GM23338 (cell line): ENCODE measurements around the gene FOCAD. TPM values are rescaled to one million over a fixed set of nuclear protein-coding genes. Genes with fewer than 3 reads are reported as not detected.

ENCODE experiments used
- ATAC-seq: fragments of 200-7000 bp; cut with Tn5 transposase; 3 replicates; pipeline ENCODE4 v1.9.1; 2020
- DNase-seq: peaks from one replicate; pipeline ENCODE4 v3.0.0-alpha.2; 2015; ENCODE audit warnings: low spot score
- H2AFZ ChIP-seq: fragments of 200-600 bp; sonication (generic); 2 replicates; pipeline ENCODE4 v1.8.0; 2016; ENCODE audit warnings: antibody characterized with exemption, mild to moderate bottlenecking, moderate library complexity
- H3F3A ChIP-seq: fragments of 200-600 bp; sonication (generic); replicated peaks from 2 replicates; pipeline ENCODE4 v1.8.0; 2017; ENCODE audit warnings: antibody characterized with exemption, mixed run types, low read depth
- H3K27ac ChIP-seq: fragments of 200-600 bp; sonication (generic); 2 replicates; pipeline ENCODE4 v1.6.1; 2016; ENCODE audit warnings: low read depth
- H3K27me3 ChIP-seq: fragments of 200-600 bp; sonication (generic); 2 replicates; pipeline ENCODE4 v1.8.0; 2016; ENCODE audit warnings: mild to moderate bottlenecking, mixed run types, moderate library complexity; ENCODE audit not compliant: insufficient read depth
- H3K36me3 ChIP-seq: fragments of 200-600 bp; sonication (generic); 2 replicates; pipeline ENCODE4 v1.8.0; 2016; ENCODE audit warnings: mild to moderate bottlenecking; ENCODE audit not compliant: insufficient read depth
- H3K4me1 ChIP-seq: fragments of 200-600 bp; sonication (generic); 2 replicates; pipeline ENCODE4 v1.8.0; 2016; ENCODE audit warnings: mild to moderate bottlenecking, moderate library complexity; ENCODE audit not compliant: insufficient read depth
- H3K4me2 ChIP-seq: fragments of 200-600 bp; sonication (generic); 2 replicates; pipeline ENCODE4 v1.7.1; 2017; ENCODE audit warnings: mixed run types
- H3K4me3 ChIP-seq: fragments of 200-600 bp; sonication (generic); 2 replicates; pipeline ENCODE4 v1.6.1; 2016; ENCODE audit warnings: mixed run types
- H3K79me2 ChIP-seq: fragments of 200-600 bp; sonication (generic); replicated peaks from 2 replicates; pipeline ENCODE4 v1.8.0; 2017; ENCODE audit warnings: mild to moderate bottlenecking; ENCODE audit not compliant: insufficient read depth
- H3K9me2 ChIP-seq: fragments of 200-600 bp; sonication (generic); 2 replicates; pipeline ENCODE4 v1.8.0; 2017; ENCODE audit not compliant: insufficient read depth
- H4K20me1 ChIP-seq: fragments of 200-600 bp; sonication (generic); replicated peaks from 2 replicates; pipeline ENCODE4 v1.8.0; 2017; ENCODE audit warnings: mild to moderate bottlenecking; ENCODE audit not compliant: insufficient read depth
- H3K27ac Mint-ChIP-seq: 2 replicates; pipeline ENCODE4 v1.8.0; 2020; ENCODE audit warnings: inconsistent platforms, mild to moderate bottlenecking, moderate library complexity, mixed read lengths
- H3K27me3 Mint-ChIP-seq: 3 replicates; pipeline ENCODE4 v1.8.0; 2022; ENCODE audit warnings: low read depth, mild to moderate bottlenecking, moderate library complexity, mixed read lengths, inconsistent platforms; ENCODE audit not compliant: insufficient read depth, poor library complexity
- H3K36me3 Mint-ChIP-seq: 3 replicates; pipeline ENCODE4 v1.8.0; 2021; ENCODE audit warnings: low read depth, mild to moderate bottlenecking, inconsistent platforms, moderate library complexity, mixed read lengths
- H3K4me1 Mint-ChIP-seq: 3 replicates; pipeline ENCODE4 v1.8.0; 2020; ENCODE audit warnings: mild to moderate bottlenecking, inconsistent platforms, mixed read lengths
- H3K4me3 Mint-ChIP-seq: 3 replicates; pipeline ENCODE4 v1.8.0; 2021; ENCODE audit warnings: moderate library complexity, mild to moderate bottlenecking, inconsistent platforms, mixed read lengths
- H3K9me3 Mint-ChIP-seq: 3 replicates; pipeline ENCODE4 v1.8.0; 2020; ENCODE audit warnings: moderate library complexity, mild to moderate bottlenecking, inconsistent platforms, mixed read lengths
- CREB1 ChIP-seq: fragments of 250-450 bp; sonication (Bioruptor Pico); IDR thresholded peaks from 2 replicates; pipeline ENCODE4 v1.5.0; 2020; ENCODE audit warnings: low read depth, mild to moderate bottlenecking, moderate library complexity
- CTCF ChIP-seq, 2 experiments: fragments of 200-600 bp in 1 of 2; sonication (generic) in 1 of 2; conservative IDR thresholded peaks; 2 replicates each; pipeline versions ENCODE4 v1.5.1 to v1.6.1; 2016 to 2017; ENCODE audit warnings: antibody characterized with exemption in 2 of 2, low read depth in 2 of 2, mild to moderate bottlenecking in 2 of 2, moderate library complexity in 1 of 2
- EZH2 ChIP-seq: fragments of 200-600 bp; sonication (generic); IDR thresholded peaks from one replicate; pipeline ENCODE4 v1.8.0; 2017; ENCODE audit warnings: antibody characterized with exemption, mild to moderate bottlenecking, low read depth; ENCODE audit not compliant: unreplicated experiment
- EZH2phosphoT487 ChIP-seq: fragments of 200-600 bp; sonication (generic); IDR thresholded peaks from one replicate; pipeline ENCODE4 v1.8.1; 2018; ENCODE audit warnings: antibody characterized with exemption; ENCODE audit not compliant: unreplicated experiment
- NANOG ChIP-seq: IDR thresholded peaks from 2 replicates; pipeline ENCODE4 v1.6.1; 2016; ENCODE audit warnings: antibody characterized with exemption, borderline replicate concordance
- POLR2AphosphoS5 ChIP-seq: IDR thresholded peaks from 2 replicates; pipeline ENCODE4 v1.6.1; 2016; ENCODE audit warnings: antibody characterized with exemption, low read depth
- ZNF331 ChIP-seq: fragments of 250-450 bp; sonication (Bioruptor Pico); IDR thresholded peaks from 2 replicates; pipeline ENCODE4 v1.5.0; 2020; ENCODE audit warnings: low read depth, mild to moderate bottlenecking, moderate library complexity
- polyA plus RNA-seq: library from polyadenylated mRNA; unstranded; fragments of >200 nt; fragmentation: Nextera tagmentation; extraction: Ambion mirVana; gene quantifications from 2 replicates; pipeline ENCODE4 v1.2.1, GENCODE V29; 2016
- total RNA-seq: library from RNA; depleted of rRNA; stranded (reverse); fragments of >200 nt; shearing (Covaris generic); gene quantifications from 2 replicates; pipeline ENCODE4 v1.2.3, GENCODE V29; 2014
- TF ChIP-seq, protein P1 (sequence below): fragments of 250-450 bp; sonication (Bioruptor Pico); IDR thresholded peaks from 2 replicates; pipeline ENCODE4 v1.5.0; 2020; ENCODE audit warnings: mild to moderate bottlenecking, moderate library complexity

Gene FOCAD
- total and polyA plus RNA-seq, 2 experiments from 2014 or later, result 13.7 to 66.5 TPM

DNA sequence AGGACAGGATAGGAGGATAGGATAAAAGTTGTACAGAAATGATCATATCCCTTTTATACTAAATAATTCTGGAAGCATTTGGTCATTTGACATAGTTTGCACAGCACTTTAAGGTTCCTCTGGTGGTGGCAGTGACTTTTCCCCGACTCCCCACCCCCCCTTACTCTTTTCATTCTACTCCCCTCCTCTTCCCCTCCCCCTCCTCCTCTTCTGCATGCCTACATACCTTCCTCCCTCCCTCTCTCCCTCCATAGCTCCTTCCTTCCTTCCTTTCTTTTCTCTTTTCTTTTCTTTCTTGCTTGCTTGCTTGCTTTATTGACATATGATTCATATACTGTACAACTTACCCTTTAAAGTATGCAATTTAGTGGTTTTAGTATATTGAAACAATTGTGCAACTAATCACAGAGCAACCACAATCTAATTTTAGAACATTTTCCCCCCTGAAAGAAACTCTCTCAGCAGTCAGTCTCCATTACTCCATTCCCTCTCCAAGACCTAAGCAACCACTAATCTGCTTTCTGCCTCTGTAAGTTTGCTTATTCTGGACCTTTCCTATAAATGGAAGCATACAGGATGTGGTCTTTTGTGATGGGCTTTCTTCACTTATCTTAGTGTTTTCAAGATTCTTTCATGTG is 188.4 kb downstream of the FOCAD start:
- TF ChIP-seq NANOG, result 0 out of 2 replicates have a peak, but pooled peaks have one; percentile 19
- TF ChIP-seq CTCF (conservative IDR thresholded peaks at IDR 0.05; ENCODE audit: low read depth in 2 of 2), result no peak
- Histone ChIP-seq H4K20me1 (no peaks in the 10 kb centered on the region), H3K4me3 (peak overlapping the region; percentile 21), H3K9me2 (no peaks in the 10 kb centered on the region), H3K4me1 (peaks cover 18% of the 10 kb centered on the region), H3F3A (no peaks in the 10 kb centered on the region), H3K27ac (peak overlapping the region; percentile 36; the same call in 1 of the 2 replicates), H3K4me2 (peak overlapping the region; percentile 75), H3K27me3 (no peaks in the 10 kb centered on the region), H3K36me3 (no peaks in the 10 kb centered on the region), H3K79me2 (no peaks in the 10 kb centered on the region), H2AFZ (no peak overlapping the region)
- Mint-ChIP-seq H3K4me1 (peaks cover 41% of the 10 kb centered on the region), H3K9me3 (no peaks in the 10 kb centered on the region), H3K27ac (peak overlapping the region; percentile 98), H3K4me3 (peak overlapping the region; percentile 54; the same call in 1 of the 3 replicates), H3K36me3 (no peaks in the 10 kb centered on the region), H3K27me3 (peaks cover 4% of the 10 kb centered on the region)
- peak; percentile 76 for DNase-seq
- ATAC-seq, result peak; percentile 89

GRCh38 chr9:20873240-20873865 is 189.3 kb downstream of the FOCAD start:
- H3K4me1 Mint-ChIP-seq, result peaks cover 36% of the 10 kb centered on the region
- H3K36me3 Mint-ChIP-seq, result no peaks in the 10 kb centered on the region
- H3K27ac Mint-ChIP-seq, result peak overlapping the region; percentile 81
- H3K36me3 ChIP-seq, result no peaks in the 10 kb centered on the region
- H3K27me3 ChIP-seq, result no peaks in the 10 kb centered on the region
- H3K4me2 ChIP-seq, result peak overlapping the region; percentile 75
- DNase-seq (no peak), ATAC-seq (no peak)
- peaks cover 18% of the 10 kb centered on the region for H3K4me1 ChIP-seq
- H3F3A ChIP-seq, result no peaks in the 10 kb centered on the region
- H3K4me3 ChIP-seq, result no peak overlapping the region
- H3K27me3 Mint-ChIP-seq, result peaks cover 4% of the 10 kb centered on the region
- H3K27ac ChIP-seq, result peak overlapping the region; percentile 36
- no peaks in the 10 kb centered on the region for H4K20me1 ChIP-seq
- no peaks in the 10 kb centered on the region for H3K9me3 Mint-ChIP-seq
- no peaks in the 10 kb centered on the region for H3K9me2 ChIP-seq
- no peaks in the 10 kb centered on the region for H3K79me2 ChIP-seq
- H3K4me3 Mint-ChIP-seq, result no peak overlapping the region; the same call in 2 of the 3 replicates
- H2AFZ ChIP-seq, result no peak overlapping the region
- TF ChIP-seq CREB1, result no peak

GRCh38 chr9:20880271-20880670 is 196.2 kb downstream of the FOCAD start:
- Histone ChIP-seq H3K9me2 (no peaks in the 10 kb centered on the region), H3K27me3 (no peaks in the 10 kb centered on the region), H4K20me1 (no peaks in the 10 kb centered on the region), H3K36me3 (no peaks in the 10 kb centered on the region; the same call in 1 of the 2 replicates), H3K4me2 (no peak overlapping the region), H2AFZ (no peak overlapping the region), H3K4me1 (no peaks in the 10 kb centered on the region), H3K27ac (no peak overlapping the region), H3K4me3 (no peak overlapping the region), H3K79me2 (no peaks in the 10 kb centered on the region), H3F3A (no peaks in the 10 kb centered on the region)
- Mint-ChIP-seq H3K9me3 (no peaks in the 10 kb centered on the region), H3K4me1 (peaks cover 2% of the 10 kb centered on the region; the same call in 1 of the 3 replicates), H3K4me3 (no peak overlapping the region), H3K27ac (no peak overlapping the region), H3K27me3 (no peaks in the 10 kb centered on the region), H3K36me3 (no peaks in the 10 kb centered on the region)
- ATAC-seq (no peak), DNase-seq (no peak)
- TF ChIP-seq NANOG (no peak), POLR2AphosphoS5 (no peak), EZH2 (no peak), EZH2phosphoT487 (no peak), ZNF331 (CRISPR knock-in tag) (no peak)
- TF ChIP-seq, protein P1, sequence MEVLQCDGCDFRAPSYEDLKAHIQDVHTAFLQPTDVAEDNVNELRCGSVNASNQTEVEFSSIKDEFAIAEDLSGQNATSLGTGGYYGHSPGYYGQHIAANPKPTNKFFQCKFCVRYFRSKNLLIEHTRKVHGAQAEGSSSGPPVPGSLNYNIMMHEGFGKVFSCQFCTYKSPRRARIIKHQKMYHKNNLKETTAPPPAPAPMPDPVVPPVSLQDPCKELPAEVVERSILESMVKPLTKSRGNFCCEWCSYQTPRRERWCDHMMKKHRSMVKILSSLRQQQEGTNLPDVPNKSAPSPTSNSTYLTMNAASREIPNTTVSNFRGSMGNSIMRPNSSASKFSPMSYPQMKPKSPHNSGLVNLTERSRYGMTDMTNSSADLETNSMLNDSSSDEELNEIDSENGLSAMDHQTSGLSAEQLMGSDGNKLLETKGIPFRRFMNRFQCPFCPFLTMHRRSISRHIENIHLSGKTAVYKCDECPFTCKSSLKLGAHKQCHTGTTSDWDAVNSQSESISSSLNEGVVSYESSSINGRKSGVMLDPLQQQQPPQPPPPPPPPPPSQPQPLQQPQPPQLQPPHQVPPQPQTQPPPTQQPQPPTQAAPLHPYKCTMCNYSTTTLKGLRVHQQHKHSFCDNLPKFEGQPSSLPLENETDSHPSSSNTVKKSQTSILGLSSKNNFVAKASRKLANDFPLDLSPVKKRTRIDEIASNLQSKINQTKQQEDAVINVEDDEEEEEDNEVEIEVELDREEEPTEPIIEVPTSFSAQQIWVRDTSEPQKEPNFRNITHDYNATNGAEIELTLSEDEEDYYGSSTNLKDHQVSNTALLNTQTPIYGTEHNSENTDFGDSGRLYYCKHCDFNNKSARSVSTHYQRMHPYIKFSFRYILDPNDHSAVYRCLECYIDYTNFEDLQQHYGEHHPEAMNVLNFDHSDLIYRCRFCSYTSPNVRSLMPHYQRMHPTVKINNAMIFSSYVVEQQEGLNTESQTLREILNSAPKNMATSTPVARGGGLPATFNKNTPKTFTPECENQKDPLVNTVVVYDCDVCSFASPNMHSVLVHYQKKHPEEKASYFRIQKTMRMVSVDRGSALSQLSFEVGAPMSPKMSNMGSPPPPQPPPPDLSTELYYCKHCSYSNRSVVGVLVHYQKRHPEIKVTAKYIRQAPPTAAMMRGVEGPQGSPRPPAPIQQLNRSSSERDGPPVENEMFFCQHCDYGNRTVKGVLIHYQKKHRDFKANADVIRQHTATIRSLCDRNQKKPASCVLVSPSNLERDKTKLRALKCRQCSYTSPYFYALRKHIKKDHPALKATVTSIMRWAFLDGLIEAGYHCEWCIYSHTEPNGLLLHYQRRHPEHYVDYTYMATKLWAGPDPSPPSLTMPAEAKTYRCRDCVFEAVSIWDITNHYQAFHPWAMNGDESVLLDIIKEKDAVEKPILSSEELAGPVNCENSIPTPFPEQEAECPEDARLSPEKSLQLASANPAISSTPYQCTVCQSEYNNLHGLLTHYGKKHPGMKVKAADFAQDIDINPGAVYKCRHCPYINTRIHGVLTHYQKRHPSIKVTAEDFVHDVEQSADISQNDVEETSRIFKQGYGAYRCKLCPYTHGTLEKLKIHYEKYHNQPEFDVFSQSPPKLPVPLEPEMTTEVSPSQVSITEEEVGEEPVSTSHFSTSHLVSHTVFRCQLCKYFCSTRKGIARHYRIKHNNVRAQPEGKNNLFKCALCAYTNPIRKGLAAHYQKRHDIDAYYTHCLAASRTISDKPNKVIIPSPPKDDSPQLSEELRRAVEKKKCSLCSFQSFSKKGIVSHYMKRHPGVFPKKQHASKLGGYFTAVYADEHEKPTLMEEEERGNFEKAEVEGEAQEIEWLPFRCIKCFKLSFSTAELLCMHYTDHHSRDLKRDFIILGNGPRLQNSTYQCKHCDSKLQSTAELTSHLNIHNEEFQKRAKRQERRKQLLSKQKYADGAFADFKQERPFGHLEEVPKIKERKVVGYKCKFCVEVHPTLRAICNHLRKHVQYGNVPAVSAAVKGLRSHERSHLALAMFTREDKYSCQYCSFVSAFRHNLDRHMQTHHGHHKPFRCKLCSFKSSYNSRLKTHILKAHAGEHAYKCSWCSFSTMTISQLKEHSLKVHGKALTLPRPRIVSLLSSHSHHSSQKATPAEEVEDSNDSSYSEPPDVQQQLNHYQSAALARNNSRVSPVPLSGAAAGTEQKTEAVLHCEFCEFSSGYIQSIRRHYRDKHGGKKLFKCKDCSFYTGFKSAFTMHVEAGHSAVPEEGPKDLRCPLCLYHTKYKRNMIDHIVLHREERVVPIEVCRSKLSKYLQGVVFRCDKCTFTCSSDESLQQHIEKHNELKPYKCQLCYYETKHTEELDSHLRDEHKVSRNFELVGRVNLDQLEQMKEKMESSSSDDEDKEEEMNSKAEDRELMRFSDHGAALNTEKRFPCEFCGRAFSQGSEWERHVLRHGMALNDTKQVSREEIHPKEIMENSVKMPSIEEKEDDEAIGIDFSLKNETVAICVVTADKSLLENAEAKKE (CRISPR knock-in tag), result no peak
